22Rv1 (cell line): Measurements from ENCODE around the gene HES4.
A peak's percentile ranks its signal among the peaks of the same experiment; 100 is the strongest.

ENCODE experiments used
- ZFX ChIP-seq: fragments of 450-650 bp; IDR thresholded peaks from 2 replicates; pipeline ENCODE4 v1.6.1; 2017; ENCODE audit warnings: antibody characterized with exemption, borderline replicate concordance
- TF ChIP-seq, protein P1 (sequence below): fragments of 450-650 bp; IDR thresholded peaks from 2 replicates; pipeline ENCODE4 v1.5.1; 2017; ENCODE audit warnings: mild to moderate bottlenecking

DNA sequence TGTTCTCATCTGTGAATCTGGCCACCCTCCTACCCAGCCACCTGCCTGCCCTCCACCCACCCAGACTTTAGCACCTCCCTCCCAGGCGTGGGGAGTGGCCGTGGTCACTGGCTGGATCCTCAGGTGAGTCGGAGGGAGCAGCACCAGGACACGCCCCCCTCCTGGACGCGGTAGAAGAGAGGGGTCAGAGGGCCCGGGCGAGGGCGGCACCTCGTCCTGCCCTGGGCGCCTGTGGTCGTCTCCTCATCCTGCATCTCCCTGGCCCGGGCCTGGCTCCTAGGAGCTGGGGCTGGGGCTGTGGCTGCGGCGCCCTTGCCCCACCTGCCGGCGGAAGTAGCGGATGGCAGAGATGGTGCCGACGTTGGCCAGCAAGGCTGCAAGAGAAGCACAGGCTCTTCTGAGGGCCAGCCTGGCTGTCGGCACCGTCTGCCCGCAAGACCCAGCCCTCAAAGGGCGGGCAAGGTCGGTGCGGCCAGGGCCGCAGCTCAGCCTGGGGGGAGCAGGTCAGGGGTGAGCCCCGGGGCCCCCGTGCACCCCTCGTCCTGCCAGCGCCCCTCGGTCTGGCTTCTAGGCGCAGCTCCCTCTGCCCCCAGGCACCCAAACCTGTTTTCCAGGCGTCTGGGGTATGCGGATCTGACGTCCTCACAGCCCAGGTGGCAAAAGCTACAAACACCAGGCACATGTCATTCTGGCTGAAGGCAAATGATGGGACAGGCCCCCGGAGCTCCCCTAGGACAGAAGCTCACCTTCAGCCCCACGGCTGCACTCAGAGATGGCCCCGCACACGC, 23.8 kb downstream of the HES4 start:
- TF ChIP-seq ZFX = no peak
- TF ChIP-seq, protein P1, sequence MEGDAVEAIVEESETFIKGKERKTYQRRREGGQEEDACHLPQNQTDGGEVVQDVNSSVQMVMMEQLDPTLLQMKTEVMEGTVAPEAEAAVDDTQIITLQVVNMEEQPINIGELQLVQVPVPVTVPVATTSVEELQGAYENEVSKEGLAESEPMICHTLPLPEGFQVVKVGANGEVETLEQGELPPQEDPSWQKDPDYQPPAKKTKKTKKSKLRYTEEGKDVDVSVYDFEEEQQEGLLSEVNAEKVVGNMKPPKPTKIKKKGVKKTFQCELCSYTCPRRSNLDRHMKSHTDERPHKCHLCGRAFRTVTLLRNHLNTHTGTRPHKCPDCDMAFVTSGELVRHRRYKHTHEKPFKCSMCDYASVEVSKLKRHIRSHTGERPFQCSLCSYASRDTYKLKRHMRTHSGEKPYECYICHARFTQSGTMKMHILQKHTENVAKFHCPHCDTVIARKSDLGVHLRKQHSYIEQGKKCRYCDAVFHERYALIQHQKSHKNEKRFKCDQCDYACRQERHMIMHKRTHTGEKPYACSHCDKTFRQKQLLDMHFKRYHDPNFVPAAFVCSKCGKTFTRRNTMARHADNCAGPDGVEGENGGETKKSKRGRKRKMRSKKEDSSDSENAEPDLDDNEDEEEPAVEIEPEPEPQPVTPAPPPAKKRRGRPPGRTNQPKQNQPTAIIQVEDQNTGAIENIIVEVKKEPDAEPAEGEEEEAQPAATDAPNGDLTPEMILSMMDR = peak; percentile 69
